K562 (cell line): ENCODE measurements around the gene PCNX2.

Source experiments
- ATF4 ChIP-seq: fragments of 450-650 bp; formaldehyde crosslinking; IDR thresholded peaks from 2 replicates; pipeline ENCODE4 v1.4.0; 2022; ENCODE audit warnings: mild to moderate bottlenecking, moderate library complexity
- ZFX ChIP-seq: sonication (generic); formaldehyde crosslinking; IDR thresholded peaks from 2 replicates; pipeline ENCODE4 v1.8.0; 2022; ENCODE audit warnings: mild to moderate bottlenecking, missing genetic modification reagents, moderate library complexity

- TF ChIP-seq ATF4 (CRISPR knock-in tag) (no peak), ZFX (CRISPR knock-in tag) (no peak)
These were observed 44.6 kb upstream of the PCNX2 start for GRCh38 chr1:233340031-233340555.
